ENCODE measurements around the gene TLCD1.

TLCD1 gene

DNA sequence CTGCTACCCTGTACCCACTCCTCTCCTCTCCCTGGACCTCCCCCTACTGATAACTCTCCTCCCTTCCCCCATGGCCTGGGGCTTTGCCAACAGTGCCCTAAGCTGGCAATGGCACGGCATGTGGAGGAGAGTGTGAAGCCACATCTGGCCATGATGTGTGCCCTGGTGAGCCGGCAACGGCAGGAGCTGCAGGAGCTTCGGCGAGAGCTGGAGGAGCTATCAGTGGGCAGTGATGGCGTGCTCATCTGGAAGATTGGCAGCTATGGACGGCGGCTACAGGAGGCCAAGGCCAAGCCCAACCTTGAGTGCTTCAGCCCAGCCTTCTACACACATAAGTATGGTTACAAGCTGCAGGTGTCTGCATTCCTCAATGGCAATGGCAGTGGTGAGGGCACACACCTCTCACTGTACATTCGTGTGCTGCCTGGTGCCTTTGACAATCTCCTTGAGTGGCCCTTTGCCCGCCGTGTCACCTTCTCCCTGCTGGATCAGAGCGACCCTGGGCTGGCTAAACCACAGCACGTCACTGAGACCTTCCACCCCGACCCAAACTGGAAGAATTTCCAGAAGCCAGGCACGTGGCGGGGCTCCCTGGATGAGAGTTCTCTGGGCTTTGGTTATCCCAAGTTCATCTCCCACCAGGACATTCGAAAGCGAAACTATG lies 23.0 kb upstream of the TLCD1 start:
- Histone ChIP-seq H3K4me1 (ENCODE audit: control insufficient read depth, insufficient read depth, low read length) (peaks cover 8% of the 10 kb centered on the region; the same call in 1 of the 2 replicates), H3K4me3 (ENCODE audit: low read depth, low read length) (no peak overlapping the region), H3K27ac (ENCODE audit: extremely low read depth, low read depth, low read length) (no peak overlapping the region), H3K9me3 (ENCODE audit: control insufficient read depth, insufficient read depth, low read depth, low read length) (no peaks in the 10 kb centered on the region), H3K36me3 (ENCODE audit: control insufficient read depth in 2 of 2, insufficient read depth in 1 of 2, low read length in 2 of 2) (peaks cover 7 to 73% of the 10 kb centered on the region in 2 experiments; a peak in 2 of 3 replicates)
- TF ChIP-seq ZFHX2 (tag by site-specific recombination; conservative IDR thresholded peaks at IDR 0.05) (no peak), ZNF449 (tag by site-specific recombination; IDR thresholded peaks at IDR 0.05) (peak; percentile 97), ZNF645 (tag by site-specific recombination; IDR thresholded peaks at IDR 0.05) (no peak), IKZF3 (tag by site-specific recombination; IDR thresholded peaks at IDR 0.05) (peak; percentile 12; the same call in 1 of the 2 replicates), ZBTB26 (tag by site-specific recombination; optimal IDR thresholded peaks at IDR 0.05) (no peak)
- TF ChIP-seq, protein P1, sequence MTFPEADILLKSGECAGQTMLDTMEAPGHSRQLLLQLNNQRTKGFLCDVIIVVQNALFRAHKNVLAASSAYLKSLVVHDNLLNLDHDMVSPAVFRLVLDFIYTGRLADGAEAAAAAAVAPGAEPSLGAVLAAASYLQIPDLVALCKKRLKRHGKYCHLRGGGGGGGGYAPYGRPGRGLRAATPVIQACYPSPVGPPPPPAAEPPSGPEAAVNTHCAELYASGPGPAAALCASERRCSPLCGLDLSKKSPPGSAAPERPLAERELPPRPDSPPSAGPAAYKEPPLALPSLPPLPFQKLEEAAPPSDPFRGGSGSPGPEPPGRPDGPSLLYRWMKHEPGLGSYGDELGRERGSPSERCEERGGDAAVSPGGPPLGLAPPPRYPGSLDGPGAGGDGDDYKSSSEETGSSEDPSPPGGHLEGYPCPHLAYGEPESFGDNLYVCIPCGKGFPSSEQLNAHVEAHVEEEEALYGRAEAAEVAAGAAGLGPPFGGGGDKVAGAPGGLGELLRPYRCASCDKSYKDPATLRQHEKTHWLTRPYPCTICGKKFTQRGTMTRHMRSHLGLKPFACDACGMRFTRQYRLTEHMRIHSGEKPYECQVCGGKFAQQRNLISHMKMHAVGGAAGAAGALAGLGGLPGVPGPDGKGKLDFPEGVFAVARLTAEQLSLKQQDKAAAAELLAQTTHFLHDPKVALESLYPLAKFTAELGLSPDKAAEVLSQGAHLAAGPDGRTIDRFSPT (tag by site-specific recombination; IDR thresholded peaks at IDR 0.05), result peak; percentile 82; the same call in 1 of the 2 replicates
- ChIA-PET POLR2A (interaction anchor here (1.1 to 14.1 kb wide), 5 partner anchors 12 to 30 kb away, joined by 3 to 448 read pairs (median 3); partner anchors contain the start of genes NEK8, RPL23A and TLCD1), CTCF (interaction anchor here (0.5 to 16.7 kb wide), 17 partner anchors 9 to 368 kb away, joined by 3 to 445 read pairs (median 4); partner anchors contain the start of genes DHRS13, NEK8, PROCA1 and RPL23A)

DNA sequence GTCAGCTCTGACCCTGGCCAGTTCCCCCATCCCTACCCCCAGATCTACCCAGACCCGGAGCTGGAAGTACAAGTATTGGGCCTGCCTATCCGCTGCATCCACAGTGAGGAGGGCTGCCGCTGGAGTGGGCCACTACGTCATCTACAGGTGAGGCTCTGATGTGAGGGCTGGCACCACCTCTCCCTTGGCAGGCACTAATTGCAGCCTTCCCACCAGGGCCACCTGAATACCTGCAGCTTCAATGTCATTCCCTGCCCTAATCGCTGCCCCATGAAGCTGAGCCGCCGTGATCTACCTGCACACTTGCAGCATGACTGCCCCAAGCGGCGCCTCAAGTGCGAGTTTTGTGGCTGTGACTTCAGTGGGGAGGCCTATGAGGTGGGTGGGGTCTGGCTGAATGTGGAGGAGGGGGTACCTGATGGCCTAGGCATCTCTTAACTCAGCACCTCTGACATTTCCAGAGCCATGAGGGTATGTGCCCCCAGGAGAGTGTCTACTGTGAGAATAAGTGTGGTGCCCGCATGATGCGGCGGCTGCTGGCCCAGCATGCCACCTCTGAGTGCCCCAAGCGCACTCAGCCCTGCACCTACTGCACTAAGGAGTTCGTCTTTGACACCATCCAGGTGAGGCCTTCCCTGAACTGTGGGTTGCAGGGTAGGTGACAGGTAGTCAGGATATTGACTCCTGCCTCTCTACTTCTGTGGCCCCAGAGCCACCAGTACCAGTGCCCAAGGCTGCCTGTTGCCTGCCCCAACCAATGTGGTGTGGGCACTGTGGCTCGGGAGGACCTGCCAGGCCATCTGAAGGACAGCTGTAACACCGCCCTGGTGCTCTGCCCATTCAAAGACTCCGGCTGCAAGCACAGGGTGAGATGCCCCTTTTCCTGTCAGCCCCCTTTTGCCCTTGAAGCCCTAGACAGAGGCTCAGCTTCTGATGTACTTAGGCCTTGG lies 22.0 kb upstream of the TLCD1 start:
- POLR2A ChIA-PET, result interaction anchor here (1.1 to 14.1 kb wide), 5 partner anchors 11 to 29 kb away, joined by 3 to 448 read pairs (median 17); partner anchors contain the start of genes NEK8, RPL23A and TLCD1
- H3K36me3 ChIP-seq (ENCODE audit: control insufficient read depth in 2 of 2, insufficient read depth in 1 of 2, low read length in 2 of 2), result peaks cover 7 to 73% of the 10 kb centered on the region in 2 experiments; a peak in 2 of 3 replicates
- TF ChIP-seq SCRT2 (tag by site-specific recombination; IDR thresholded peaks at IDR 0.05), result peak; percentile 21; the same call in 1 of the 2 replicates
- TF ChIP-seq ZNF350 (tag by site-specific recombination; IDR thresholded peaks at IDR 0.05), result no peak
- no peak overlapping the region for H3K27ac ChIP-seq (ENCODE audit: extremely low read depth, low read depth, low read length)
- no peaks in the 10 kb centered on the region for H3K9me3 ChIP-seq (ENCODE audit: control insufficient read depth, insufficient read depth, low read depth, low read length)
- H3K4me1 ChIP-seq (ENCODE audit: control insufficient read depth, insufficient read depth, low read length), result peaks cover 8% of the 10 kb centered on the region; the same call in 1 of the 2 replicates
- no peak overlapping the region for H3K4me3 ChIP-seq (ENCODE audit: low read depth, low read length)
- CTCF ChIA-PET, result interaction anchor here (0.8 to 16.7 kb wide), 6 partner anchors 14 to 205 kb away, joined by 3 to 445 read pairs (median 16); partner anchors contain the start of genes NEK8, RPL23A and TLCD1

DNA sequence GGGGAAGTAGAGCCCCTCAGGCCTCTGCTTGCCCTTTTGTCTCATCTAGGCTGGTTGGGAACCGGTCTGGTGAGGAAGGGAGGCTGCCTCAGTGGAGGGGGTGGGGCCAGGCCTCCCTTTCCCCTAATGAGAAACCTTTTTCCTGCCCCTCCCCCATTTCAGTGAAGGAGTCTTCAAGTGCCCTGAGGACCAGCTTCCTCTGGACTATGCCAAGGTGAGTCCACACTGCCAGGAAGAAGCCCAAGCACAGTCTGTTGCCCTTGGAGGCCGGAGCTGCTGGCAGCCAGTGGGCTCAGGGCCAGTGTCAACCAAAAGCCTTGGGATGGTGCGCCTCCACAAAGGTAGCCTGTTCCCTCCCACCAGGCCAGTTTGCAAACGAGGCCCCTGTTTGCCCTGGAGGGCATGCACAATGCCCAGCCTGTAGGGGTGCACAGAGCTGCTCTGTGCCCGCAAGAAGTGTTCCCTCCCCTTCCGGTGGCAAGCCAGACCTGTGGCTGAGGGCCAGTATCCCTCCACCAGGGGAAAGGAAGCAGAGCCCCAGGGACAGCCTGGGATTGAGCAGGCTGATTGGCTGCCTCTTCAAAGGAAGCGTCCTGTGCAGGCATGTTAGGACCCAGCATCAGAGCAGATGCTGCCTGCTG lies 21.1 kb upstream of the TLCD1 start:
- ChIA-PET CTCF (interaction anchor here (0.6 to 16.7 kb wide), 4 partner anchors 16 to 206 kb away, joined by 3 to 445 read pairs (median 90); partner anchors contain the start of genes NEK8, RPL23A and TLCD1), POLR2A (interaction anchor here (6.4 to 14.1 kb wide), 2 partner anchors 21 to 27 kb away, joined by 64 to 448 read pairs; partner anchors contain the start of genes NEK8, RPL23A and TLCD1)
- Histone ChIP-seq H3K9me3 (ENCODE audit: control insufficient read depth, insufficient read depth, low read depth, low read length) (no peaks in the 10 kb centered on the region), H3K27ac (ENCODE audit: extremely low read depth, low read depth, low read length) (no peak overlapping the region), H3K36me3 (ENCODE audit: control insufficient read depth in 2 of 2, insufficient read depth in 1 of 2, low read length in 2 of 2) (peaks cover 7 to 69% of the 10 kb centered on the region in 2 experiments; a peak in 2 of 3 replicates), H3K4me1 (ENCODE audit: control insufficient read depth, insufficient read depth, low read length) (peaks cover 11% of the 10 kb centered on the region; the same call in 1 of the 2 replicates), H3K4me3 (ENCODE audit: low read depth, low read length) (no peak overlapping the region)
- no peak for TF ChIP-seq ZNF501 (tag by site-specific recombination; IDR thresholded peaks at IDR 0.05)
- 0 out of 2 replicates have a peak, but pooled peaks have one; percentile 4 for TF ChIP-seq SP2 (tag by site-specific recombination; IDR thresholded peaks at IDR 0.05)
- peak; percentile 6; the same call in 1 of the 2 replicates for TF ChIP-seq SCRT2 (tag by site-specific recombination; IDR thresholded peaks at IDR 0.05)
- TF ChIP-seq, protein P2, sequence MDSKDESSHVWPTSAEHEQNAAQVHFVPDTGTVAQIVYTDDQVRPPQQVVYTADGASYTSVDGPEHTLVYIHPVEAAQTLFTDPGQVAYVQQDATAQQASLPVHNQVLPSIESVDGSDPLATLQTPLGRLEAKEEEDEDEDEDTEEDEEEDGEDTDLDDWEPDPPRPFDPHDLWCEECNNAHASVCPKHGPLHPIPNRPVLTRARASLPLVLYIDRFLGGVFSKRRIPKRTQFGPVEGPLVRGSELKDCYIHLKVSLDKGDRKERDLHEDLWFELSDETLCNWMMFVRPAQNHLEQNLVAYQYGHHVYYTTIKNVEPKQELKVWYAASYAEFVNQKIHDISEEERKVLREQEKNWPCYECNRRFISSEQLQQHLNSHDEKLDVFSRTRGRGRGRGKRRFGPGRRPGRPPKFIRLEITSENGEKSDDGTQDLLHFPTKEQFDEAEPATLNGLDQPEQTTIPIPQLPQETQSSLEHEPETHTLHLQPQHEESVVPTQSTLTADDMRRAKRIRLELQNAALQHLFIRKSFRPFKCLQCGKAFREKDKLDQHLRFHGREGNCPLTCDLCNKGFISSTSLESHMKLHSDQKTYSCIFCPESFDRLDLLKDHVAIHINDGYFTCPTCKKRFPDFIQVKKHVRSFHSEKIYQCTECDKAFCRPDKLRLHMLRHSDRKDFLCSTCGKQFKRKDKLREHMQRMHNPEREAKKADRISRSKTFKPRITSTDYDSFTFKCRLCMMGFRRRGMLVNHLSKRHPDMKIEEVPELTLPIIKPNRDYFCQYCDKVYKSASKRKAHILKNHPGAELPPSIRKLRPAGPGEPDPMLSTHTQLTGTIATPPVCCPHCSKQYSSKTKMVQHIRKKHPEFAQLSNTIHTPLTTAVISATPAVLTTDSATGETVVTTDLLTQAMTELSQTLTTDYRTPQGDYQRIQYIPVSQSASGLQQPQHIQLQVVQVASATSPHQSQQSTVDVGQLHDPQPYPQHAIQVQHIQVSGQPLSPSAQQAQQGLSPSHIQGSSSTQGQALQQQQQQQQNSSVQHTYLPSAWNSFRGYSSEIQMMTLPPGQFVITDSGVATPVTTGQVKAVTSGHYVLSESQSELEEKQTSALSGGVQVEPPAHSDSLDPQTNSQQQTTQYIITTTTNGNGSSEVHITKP (tag by site-specific recombination; IDR thresholded peaks at IDR 0.05), result peak; percentile 48
- TF ChIP-seq, protein P1 (tag by site-specific recombination; IDR thresholded peaks at IDR 0.05), result peak; percentile 62
